H1 (cell line): ENCODE results near the gene CAT. TPM values are rescaled to one million over a fixed set of nuclear protein-coding genes. Genes with fewer than 3 reads are reported as not detected.

ENCODE experiments used
- ASH2L ChIP-seq: fragments of 200-600, 300-600 bp; sonication (generic); IDR thresholded peaks from one replicate; pipeline ENCODE4 v1.7.1; 2017; ENCODE audit warnings: low read length
- EZH2 ChIP-seq: fragments of 200-600 bp; sonication (generic); IDR thresholded peaks from 2 replicates; pipeline ENCODE4 v1.7.1; 2012; ENCODE audit warnings: low read depth, mild to moderate bottlenecking, moderate library complexity, low read length, inconsistent platforms; ENCODE audit not compliant: severe bottlenecking
- FOSL1 ChIP-seq: IDR thresholded peaks from 2 replicates; pipeline ENCODE4 v1.6.1; 2011; ENCODE audit warnings: mild to moderate bottlenecking, low read depth, low read length, moderate library complexity; ENCODE audit not compliant: insufficient read depth
- GTF2F1 ChIP-seq: IDR thresholded peaks from 2 replicates; pipeline ENCODE4 v1.6.1; 2012; ENCODE audit warnings: low read depth, low read length, improper control_type of control experiment, borderline replicate concordance
- HDAC2 ChIP-seq, 2 experiments: fragments of 300-600 bp in 1 of 2; sonication (generic) in 1 of 2; IDR thresholded peaks; 2 replicates each; pipeline ENCODE4 v1.6.1; 2011 to 2012; ENCODE audit warnings: low read depth in 2 of 2, low read length in 2 of 2, mild to moderate bottlenecking in 2 of 2, moderate library complexity in 2 of 2, borderline replicate concordance in 1 of 2, inconsistent platforms in 1 of 2
- NRF1 ChIP-seq: IDR thresholded peaks from 2 replicates; pipeline ENCODE4 v1.6.1; 2011; ENCODE audit warnings: mild to moderate bottlenecking, low read depth, low read length, improper control_type of control experiment
- POLR2A ChIP-seq, 2 experiments: IDR thresholded peaks; 1 replicate in 1 of 2; 2 replicates in 1 of 2; pipeline ENCODE4 v1.6.1; 2011; ENCODE audit warnings: low read depth in 2 of 2, low read length in 2 of 2, mild to moderate bottlenecking in 2 of 2; ENCODE audit errors: control extremely low read depth in 1 of 2
- SIN3A ChIP-seq, 2 experiments: IDR thresholded peaks in 1 of 2; conservative IDR thresholded peaks in 1 of 2; 2 replicates each; pipeline ENCODE4 v1.6.1; 2011 to 2012; ENCODE audit warnings: low read length in 2 of 2, improper control_type of control experiment in 1 of 2, low read depth in 1 of 2, mild to moderate bottlenecking in 1 of 2
- polyA plus RNA-seq, 7 experiments: library from polyadenylated mRNA; depleted of rRNA in 3 of 7; stranded (reverse) in 5 of 7; unstranded in 2 of 7; fragments of >200 nt in 5 of 7; fragments of 200-250 nt in 2 of 7; gene quantifications; 1 replicate in 5 of 7; 2 replicates in 1 of 7; 4 replicates in 1 of 7; pipeline versions ENCODE4 v1.2.1 to v1.2.3, GENCODE V29; 2011 to 2013; ENCODE audit warnings: missing spikeins in 2 of 7, mixed read lengths in 2 of 7
- total RNA-seq: library from RNA; stranded (reverse); fragmentation: NEBNext Ultra II Directional; extraction: Animal tissue kit (Norgen Biotek cat#: 25700); gene quantifications from 2 replicates; pipeline ENCODE4 v1.2.1, GENCODE V29; 2021

CAT gene
- total and polyA plus RNA-seq, 2 of the 8 experiments (the other 6 are each of a cell fraction or from before 2014, with no cell fraction given): 9.6 to 15.0 TPM

- TF ChIP-seq ASH2L (no peak), EZH2 (no peak), NRF1 (no peak), GTF2F1 (no peak), HDAC2 (IDR thresholded peaks at IDR 0.05; ENCODE audit: borderline replicate concordance in 1 of 2, low read depth in 2 of 2, low read length in 2 of 2) (no peak), FOSL1 (no peak), SIN3A (conservative IDR thresholded peaks at IDR 0.05 in 1 of 2, IDR thresholded peaks at IDR 0.05 in 1 of 2; ENCODE audit: low read depth in 1 of 2, low read length in 2 of 2) (no peak), POLR2A (IDR thresholded peaks at IDR 0.05; ENCODE audit: control extremely low read depth in 1 of 2, low read depth in 2 of 2, low read length in 2 of 2) (no peak)
- TF ChIP-seq, all 59 proteins: peak for 0
These were observed 43.9 kb upstream of the CAT start (continued) for GRCh38 chr11:34394771-34395300.
